ENCODE results near the gene DKKL1.

DKKL1 gene

DNA sequence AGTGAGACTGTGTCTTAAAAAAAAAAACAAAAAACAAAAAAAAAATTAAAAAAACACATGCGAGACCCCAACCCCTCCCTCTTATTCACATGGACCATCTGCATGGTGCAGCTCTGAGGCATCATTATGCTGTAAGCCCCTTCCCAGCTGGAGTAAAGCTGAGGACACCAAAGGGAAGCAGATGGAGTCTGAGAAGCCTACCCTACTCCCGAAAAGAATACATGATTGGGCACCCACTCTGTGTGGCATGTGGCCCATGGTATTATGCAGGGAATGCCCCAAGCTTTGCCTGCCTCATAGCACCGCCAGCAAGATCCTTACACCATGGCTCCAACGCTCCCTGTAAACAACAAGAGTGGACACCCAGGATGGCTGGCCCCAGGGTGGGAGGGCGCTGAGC is 54.8 kb downstream of the DKKL1 start:
- no peak overlapping the region for H3K4me3 ChIP-seq (ENCODE audit: low read depth, low read length)

DNA sequence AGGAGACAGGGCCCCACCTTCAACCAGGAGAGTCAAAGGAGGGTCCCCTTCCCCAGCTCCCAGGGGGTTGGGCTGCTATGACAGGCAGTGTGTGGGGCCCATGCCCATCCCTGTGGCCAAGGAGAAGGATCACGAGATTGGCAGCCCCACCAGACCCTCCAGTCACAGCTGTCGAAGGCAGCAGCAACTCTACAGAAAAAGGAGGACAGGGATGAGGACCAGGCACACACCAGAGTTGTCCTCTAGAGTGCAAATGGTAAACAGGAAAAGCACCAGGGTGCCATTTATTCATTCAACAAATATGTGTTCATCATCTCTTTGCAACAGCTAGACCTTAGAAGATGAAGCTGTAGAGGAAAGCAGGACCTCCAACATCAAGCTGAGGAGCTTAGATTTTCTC is 55.5 kb downstream of the DKKL1 start:
- H3K4me3 ChIP-seq (ENCODE audit: low read depth, low read length): no peak overlapping the region

DNA sequence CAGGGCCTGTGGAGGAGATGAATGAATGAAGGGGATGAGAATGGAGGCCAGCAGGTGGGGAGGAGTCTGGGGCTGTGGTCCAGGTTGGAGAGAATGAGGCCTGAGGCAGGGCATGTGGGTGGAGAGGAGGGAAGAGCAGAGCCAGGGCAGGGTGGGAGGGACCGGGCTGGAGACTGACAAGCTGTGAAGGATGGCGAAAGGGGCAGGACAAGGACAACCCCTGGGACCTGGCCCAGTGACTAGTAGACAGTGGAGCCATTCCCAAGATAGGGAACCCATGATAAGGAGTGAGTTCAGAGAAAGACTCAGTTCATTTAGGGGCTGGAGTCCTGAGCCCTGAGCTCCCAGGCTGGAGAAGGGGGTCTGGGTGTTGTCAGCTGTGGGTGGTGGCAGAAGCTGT is 56.5 kb downstream of the DKKL1 start:
- H3K4me3 ChIP-seq (ENCODE audit: low read depth, low read length): no peak overlapping the region

DNA sequence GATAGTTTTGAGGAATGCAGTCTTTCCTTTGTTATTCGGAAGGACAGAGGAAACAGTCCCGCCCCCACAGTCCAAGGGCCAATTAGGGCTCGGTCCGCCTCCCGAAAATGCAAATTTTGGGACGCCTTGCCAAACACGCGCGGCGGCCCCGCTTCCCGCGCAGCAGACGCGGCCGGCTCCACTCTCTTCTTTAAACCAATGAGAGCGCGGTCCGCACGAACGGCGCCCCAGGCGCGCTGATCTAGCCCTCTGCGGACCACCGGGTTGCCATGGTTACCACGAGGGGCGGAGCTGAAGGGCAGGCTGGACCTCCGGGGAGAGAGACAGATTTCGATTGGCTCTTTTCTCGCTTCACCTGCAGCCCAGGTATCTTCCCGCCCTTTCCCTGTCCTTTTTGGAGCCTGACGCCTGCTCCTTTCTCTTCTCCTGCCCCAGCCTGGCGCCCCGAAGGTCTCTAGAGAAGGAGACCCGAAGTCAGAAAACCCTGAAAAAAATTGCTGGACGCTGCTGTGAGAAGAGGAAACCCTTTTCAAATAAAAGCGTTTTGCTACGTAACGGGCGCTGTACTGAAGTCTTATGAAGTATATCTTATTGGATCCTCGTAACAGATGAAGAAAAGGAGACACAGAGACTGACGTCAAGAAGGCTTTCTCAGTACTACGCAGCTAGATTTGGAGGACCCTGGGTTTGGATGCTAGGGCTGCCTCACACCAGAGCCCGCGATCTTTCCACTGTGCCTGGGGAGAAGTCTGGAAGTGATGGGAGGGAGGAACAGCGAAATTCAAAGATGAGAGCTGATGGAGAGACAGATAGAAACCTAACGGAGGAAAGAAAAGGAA is 57.6 kb downstream of the DKKL1 start:
- H3K4me3 ChIP-seq (ENCODE audit: low read depth, low read length): no peak overlapping the region

DNA sequence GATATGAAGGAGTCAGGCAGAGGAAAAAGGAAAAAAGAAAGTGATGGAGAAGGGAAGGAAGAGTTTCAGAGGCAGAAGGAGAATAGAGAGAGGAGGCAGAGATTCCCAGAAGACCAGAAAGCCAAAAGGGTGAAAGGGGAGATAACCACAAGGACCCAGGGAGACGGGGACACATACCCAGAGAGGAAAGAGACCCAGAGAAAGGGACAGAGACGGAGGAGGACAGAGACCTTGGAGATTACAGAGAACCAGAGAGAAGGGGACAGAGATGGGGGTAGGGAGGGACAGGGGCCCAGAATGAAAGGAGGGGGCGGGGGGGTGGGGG is 58.2 kb downstream of the DKKL1 start:
- H3K4me3 ChIP-seq (ENCODE audit: low read depth, low read length): no peak overlapping the region

DNA sequence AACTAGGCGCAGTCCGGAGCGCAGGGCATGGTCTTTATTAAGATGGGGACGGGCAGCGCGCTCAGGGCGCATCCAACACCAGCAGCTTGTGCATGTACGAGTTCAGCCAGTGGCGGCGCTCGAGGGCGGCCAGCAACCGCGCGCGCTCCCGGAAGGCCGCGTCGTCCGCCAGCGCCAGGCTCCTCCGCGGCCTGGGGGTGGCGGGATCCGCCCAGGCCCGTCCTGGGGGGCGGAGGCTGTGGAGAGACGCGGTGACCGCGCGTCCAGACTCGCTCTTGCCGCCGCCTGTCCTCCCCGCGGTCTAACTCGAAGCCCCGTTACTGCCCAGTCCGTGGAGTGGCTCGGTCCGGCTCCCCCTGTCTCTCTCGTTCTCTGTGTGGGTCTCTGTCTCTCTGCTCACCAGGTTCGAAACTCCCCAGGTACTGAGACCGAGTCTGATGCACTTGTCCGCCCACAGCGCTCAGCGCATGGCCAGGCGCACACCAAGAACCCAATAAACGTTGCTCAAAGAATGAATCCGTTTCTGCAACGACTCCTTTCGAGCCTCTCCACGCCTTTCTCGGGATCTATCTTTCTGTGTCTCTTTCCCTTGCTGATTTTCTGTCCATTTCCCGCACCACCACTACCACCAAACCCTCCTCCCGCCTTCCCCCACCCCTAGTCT is 58.9 kb downstream of the DKKL1 start:
- H3K4me3 ChIP-seq (ENCODE audit: low read depth, low read length): no peak overlapping the region

DNA sequence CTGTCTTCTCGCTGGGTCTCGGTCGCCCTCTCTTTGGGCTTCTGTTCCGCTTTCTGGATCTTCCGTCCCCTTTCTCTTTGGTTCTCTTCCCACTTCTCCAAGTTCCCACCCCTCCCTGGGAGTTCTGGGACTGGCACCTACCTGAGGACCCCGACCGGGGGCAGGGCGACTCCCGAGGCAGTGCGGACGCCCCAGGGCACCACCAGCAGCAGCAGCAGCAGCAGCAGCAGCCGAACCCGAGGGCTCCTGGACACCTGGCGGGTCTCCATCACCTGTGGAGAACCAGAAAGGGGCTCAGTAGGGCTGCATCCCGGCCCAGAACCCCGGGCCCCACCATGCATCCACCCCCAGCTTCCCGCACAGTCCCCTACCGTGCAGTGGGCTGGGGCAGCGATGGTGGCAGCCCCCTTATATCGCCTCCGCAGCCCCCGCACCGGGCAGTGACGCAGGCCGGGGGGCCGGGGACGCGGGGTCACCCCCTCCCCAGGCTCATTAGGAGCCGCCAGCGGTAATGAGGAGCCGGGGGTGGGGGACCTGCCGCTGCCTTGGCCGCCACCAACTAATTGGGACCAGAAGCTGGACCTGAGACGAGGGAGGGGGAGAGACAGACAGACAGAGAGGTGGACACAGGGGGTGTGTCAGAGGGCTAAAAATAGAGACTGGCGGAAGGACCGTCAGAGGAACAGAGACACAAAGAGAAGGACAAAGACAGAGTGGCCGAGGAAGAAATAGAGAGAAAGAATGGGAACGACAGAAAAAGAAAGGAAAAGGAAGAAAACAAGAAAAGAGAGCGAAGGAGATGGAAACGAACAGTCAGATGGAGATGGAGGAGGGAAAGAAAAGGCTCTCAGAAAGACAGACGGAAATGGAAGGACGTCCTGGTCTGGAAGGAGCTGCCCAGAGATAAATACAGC is 59.7 kb downstream of the DKKL1 start, which contains the start of gene PTH2:
Gene PTH2, minus strand, starts transcription at position 371 of the 914 bp plus-strand sequence. Its CDS starts 102 bp downstream, at position 269.
- H3K4me3 ChIP-seq (ENCODE audit: low read depth, low read length): no peak within 1 kb of the TSS

DNA sequence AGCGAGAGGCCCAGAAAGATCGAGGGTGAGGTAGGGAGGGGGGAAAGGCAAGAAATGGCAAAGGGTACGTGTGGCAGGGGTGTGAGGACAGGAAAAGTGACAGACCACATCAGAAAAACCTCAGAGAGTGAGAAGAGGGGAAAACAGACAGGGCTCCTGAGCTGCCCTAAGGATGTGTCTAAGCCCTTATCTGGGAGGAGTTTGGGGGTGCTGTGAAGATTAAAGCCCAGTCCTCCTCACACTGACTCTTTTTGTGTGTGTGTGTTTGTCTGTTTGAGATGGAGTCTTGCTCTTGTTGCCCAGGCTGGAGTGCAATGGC is 60.3 kb downstream of the DKKL1 start:
- no peak overlapping the region for H3K4me3 ChIP-seq (ENCODE audit: low read depth, low read length)

Data from iPS-11a (cell line).